NCI-H187 treated with DMSO at 0.1 percent for 48 hours (cell line): ENCODE data around the gene SLC6A20.
"Not testable (repeated sequence)": the region's sequence is repeated elsewhere in the genome, so short reads cannot be mapped to it uniquely, and the experiment has no call there.

ENCODE experiments used
- DNase-seq: peaks from one replicate; lab custom pipeline; 2025; lab: John Stamatoyannopoulos, UW

SLC6A20 gene

DNA sequence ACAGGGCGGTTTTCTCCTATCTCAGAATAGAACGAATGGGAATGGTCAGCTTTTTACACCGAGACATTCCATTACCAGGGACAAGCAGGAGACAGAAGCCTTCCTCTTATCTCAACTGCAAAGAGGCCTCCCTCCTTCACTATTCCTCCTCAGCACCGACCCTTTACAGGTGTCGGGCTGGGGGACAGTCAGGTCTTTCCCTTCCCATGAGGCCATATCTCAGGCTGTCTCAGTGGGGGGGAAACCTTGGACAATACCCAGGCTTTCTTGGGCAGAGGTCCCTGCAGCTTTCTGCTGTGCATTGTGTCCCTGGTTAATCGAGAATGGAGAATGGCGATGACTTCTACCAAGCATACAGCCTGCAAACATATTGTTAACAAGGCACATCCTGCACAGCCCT, 39.2 kb downstream of the SLC6A20 start:
- DNase-seq, result not testable (repeated sequence)

- DNase-seq, result no peak
Observed at GRCh38 chr3:45756055-45756454, 40.3 kb downstream of the SLC6A20 start.

GRCh38 chr3:45754461-45754860, 41.9 kb downstream of the SLC6A20 start:
- no peak for DNase-seq

DNA sequence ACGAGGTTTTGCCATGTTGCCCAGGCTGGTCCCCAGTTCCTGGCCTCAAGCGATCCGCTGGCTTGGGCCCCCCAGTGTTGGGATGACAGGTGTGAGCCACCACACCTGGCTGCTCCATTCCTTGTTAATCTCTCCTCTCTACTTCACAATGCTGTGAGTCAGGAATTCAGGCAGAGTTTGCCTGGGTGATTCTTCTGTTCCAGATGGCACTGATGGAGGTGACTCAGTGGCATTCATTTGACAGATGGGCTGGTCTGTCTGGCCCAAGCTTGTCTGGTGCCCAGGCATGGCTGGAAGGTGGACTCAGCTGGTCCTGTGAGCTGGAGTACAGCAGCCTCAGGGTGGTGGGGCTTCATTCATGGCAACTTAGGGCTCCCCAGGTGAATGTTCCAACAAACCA, 43.2 kb downstream of the SLC6A20 start:
- DNase-seq, result no peak

- DNase-seq, result no peak
Observed at GRCh38 chr3:45751537-45752242, 44.6 kb downstream of the SLC6A20 start.

GRCh38 chr3:45749880-45750279, 46.5 kb downstream of the SLC6A20 start:
- DNase-seq, result no peak

DNA sequence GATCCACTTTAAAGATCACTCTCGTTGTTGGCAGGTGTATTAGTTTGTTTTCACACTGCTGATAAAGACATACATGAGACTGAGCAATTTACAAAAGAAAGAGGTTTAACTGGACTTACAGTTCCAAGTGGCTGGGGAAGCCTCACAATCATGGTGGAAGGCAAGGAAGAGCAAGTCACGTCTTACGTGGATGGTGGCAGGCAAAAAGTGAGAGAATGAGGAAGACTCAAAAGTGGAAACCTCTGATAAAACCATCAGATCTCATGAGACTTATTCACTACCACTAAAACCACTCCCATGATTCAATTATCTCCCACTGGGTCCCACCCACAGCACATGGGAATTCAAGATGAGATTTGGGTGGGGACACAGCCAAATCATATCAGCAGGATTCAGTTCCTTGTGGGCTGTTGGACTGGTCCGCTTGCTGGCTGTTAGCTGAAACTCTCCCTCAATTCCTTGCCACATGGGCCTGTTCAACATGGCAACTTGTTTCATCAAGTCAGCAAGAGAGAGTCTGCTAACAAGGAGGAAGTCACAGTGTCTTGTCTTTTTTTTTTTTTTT, 47.2 kb downstream of the SLC6A20 start:
- DNase-seq, result not testable (repeated sequence)

GRCh38 chr3:45748068-45748467, 48.3 kb downstream of the SLC6A20 start:
- DNase-seq, result no peak

GRCh38 chr3:45746777-45747622, 49.3 kb downstream of the SLC6A20 start:
- DNase-seq, result no peak

DNA sequence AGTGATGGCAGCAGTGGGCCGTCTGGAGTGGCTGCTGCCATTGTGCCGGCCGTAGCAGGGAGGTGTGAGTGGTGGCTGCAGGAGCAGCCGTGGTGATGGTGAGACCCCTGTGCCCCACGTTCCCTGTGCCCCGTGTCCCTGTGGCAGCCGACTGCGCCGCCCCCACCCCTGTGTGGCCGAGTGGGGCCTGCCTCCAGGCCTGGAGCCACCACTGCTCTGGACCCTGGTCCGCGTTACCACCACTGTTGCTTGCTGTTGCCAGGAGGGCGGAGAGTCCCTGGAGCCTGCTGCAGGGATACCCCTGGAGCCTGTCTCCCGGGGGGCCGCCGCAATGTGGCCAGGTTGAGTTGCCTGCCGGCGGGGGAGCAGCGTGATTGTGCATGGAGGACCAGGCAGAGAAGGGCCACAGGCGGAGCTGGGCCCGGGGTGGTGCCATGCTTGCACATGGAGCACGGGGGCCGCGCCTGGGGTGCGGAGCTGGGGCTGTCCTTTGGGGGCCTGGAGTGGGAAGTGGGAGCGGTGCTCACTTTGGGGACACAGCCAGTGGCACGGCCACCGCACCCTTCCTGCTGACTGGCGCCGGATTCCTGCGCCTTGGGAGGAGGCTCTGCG, 50.1 kb downstream of the SLC6A20 start:
- no peak for DNase-seq

GRCh38 chr3:45742461-45743089, 53.8 kb downstream of the SLC6A20 start:
- DNase-seq, result no peak

- DNase-seq, result no peak
Observed at GRCh38 chr3:45741742-45742460, 54.4 kb downstream of the SLC6A20 start.

DNA sequence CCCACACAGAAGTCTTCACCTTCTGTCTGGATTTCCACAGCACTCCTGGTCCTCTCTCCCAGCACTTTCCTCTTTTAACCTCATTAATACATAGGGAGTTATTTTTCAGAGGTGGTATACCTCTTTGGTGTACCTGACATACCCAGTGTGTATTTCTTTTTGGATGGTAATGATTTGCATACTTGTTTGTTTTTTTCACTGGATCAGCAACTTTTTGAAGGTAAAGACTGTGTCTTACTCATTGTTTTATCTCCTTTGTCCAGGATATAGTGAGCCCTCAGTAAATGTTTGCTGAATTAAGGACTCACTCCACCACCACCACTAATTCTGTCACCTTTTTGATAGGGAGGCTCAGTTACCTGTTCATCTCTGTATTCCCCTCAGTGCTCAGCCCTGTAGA, 55.1 kb downstream of the SLC6A20 start:
- DNase-seq, result no peak

DNA sequence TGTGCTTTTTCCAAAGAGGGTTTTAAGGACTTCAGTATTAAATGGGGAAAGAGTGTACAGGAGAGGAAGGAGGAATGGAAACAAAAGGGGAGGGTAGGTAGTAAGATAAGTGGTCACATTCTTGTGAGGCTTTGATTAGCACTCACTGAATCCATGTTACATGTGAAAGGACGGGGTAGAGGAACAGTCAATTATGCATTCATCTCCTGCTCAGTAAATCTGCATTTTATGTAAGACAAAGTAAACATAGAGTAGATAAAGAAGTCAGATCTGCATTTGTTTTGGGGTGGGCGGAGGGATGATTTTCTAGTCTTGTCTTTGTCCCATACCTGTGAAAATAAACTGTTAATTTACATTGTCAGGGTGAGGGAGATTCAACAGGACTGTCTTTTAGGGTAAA, 56.3 kb downstream of the SLC6A20 start:
- no peak for DNase-seq

- DNase-seq, result no peak
Observed at GRCh38 chr3:45737234-45737633, 59.1 kb downstream of the SLC6A20 start.

- DNase-seq, result no peak
Observed at GRCh38 chr3:45736707-45737106, 59.6 kb downstream of the SLC6A20 start.

- no peak for DNase-seq
Observed at GRCh38 chr3:45730409-45731154, 65.8 kb downstream of the SLC6A20 start.

DNA sequence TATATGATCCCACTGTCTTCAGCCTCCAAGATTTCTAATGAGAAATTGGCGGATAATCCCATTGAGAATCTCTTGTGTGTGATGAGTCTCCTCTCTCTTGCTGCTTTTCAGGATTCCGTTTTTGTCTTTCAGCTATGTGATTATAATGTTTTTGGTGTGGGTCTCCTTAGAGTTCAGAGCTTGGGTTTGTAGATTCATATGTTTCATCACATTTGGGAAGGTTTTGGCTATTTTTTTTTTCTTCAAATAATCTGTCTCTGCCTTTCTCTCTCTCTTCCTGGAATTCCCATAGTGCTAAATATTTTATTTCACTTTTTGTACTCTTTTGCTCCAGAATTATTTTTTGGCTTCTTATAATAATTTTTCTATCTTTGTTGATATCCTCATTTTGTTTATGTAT, 66.7 kb downstream of the SLC6A20 start:
- no peak for DNase-seq

DNA sequence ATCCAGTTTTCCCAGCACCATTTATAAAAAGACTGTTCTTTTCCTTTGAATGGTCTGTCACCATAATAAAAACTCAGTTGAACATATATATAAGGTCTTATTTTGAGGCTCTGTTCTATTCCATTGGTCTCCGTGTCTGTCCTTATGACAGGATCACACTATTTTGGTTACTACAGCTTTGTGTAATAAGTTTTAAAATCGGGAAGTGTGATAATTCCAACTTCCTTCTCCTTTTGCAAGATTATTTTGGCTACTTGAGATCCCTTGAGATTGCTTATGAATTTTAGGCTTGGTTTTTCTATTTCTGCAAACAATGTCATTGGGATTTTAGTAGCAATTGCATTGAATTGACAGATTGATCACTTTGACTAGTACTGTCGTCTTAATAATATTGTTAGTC, 71.4 kb downstream of the SLC6A20 start:
- no peak for DNase-seq

GRCh38 chr3:45719655-45720487, 76.5 kb downstream of the SLC6A20 start:
- no peak for DNase-seq
